ENCODE measurements around the gene DCAF6.
"Not testable (repeated sequence)": the region's sequence is repeated elsewhere in the genome, so short reads cannot be mapped to it uniquely, and the experiment has no call there.

Gene DCAF6, protein sequence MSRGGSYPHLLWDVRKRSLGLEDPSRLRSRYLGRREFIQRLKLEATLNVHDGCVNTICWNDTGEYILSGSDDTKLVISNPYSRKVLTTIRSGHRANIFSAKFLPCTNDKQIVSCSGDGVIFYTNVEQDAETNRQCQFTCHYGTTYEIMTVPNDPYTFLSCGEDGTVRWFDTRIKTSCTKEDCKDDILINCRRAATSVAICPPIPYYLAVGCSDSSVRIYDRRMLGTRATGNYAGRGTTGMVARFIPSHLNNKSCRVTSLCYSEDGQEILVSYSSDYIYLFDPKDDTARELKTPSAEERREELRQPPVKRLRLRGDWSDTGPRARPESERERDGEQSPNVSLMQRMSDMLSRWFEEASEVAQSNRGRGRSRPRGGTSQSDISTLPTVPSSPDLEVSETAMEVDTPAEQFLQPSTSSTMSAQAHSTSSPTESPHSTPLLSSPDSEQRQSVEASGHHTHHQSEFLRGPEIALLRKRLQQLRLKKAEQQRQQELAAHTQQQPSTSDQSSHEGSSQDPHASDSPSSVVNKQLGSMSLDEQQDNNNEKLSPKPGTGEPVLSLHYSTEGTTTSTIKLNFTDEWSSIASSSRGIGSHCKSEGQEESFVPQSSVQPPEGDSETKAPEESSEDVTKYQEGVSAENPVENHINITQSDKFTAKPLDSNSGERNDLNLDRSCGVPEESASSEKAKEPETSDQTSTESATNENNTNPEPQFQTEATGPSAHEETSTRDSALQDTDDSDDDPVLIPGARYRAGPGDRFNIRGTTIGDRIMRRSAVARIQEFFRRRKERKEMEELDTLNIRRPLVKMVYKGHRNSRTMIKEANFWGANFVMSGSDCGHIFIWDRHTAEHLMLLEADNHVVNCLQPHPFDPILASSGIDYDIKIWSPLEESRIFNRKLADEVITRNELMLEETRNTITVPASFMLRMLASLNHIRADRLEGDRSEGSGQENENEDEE

DNA sequence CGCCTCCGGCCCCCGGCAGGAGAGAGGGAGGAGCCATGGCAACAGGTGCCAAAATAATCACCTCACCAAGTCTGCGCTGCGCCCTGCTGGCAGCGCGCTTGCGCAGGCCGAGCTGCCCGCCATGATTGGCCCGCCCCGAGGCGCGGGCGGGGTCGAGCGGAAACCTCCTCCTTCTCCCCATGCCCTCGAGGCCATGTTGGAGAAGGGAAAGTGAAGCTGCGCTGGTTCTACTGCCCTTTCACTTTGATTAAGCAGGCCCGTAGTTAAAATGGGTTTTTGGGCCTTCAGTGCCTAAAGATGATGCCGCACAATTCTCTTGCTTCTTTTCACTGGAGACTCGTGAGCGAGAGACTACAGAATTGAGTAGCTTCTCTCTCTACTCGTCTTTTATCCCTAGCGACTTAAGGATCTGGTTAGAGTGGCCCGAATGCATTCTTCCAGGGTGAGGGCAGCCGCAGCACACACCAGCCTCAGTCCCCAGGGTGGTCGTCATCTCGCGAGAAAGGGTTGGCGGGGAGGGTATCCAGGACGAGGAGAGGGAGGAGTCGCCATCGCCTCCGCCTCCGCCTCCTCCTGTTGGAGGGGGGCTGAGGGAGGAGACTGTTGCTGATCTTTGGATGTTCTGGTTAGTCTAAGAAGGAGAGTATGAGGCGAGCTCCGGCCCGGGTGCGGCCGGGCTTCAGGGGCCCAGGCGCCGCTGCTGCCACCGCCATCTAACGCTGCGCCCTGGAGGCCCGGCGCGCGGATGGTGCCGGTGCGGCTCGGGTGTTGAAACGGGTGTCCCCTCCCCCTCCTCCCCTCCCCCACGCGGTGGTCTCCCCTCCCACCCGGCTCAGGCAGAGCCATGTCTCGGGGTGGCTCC, at the start of gene DCAF6:
TSS of gene DCAF6 (plus strand) at position 616 of the 862 bp plus-strand sequence. CDS start at position 845, 229 bp downstream.
- peak; percentile 94 for DNase-seq

GRCh38 chr1:167887187-167887586, 49.3 kb upstream of the DCAF6 start:
- not testable (repeated sequence) for DNase-seq

- DNase-seq: no peak
These were observed 46.1 kb upstream of the DCAF6 start for GRCh38 chr1:167890400-167890799.

- no peak for DNase-seq
These were observed 42.7 kb upstream of the DCAF6 start for GRCh38 chr1:167893798-167894197.

GRCh38 chr1:167898578-167899222, 37.8 kb upstream of the DCAF6 start:
- DNase-seq: no peak

GRCh38 chr1:167899253-167899681, 37.2 kb upstream of the DCAF6 start:
- DNase-seq: no peak

GRCh38 chr1:167900907-167901306, 35.6 kb upstream of the DCAF6 start:
- DNase-seq: no peak

DNA sequence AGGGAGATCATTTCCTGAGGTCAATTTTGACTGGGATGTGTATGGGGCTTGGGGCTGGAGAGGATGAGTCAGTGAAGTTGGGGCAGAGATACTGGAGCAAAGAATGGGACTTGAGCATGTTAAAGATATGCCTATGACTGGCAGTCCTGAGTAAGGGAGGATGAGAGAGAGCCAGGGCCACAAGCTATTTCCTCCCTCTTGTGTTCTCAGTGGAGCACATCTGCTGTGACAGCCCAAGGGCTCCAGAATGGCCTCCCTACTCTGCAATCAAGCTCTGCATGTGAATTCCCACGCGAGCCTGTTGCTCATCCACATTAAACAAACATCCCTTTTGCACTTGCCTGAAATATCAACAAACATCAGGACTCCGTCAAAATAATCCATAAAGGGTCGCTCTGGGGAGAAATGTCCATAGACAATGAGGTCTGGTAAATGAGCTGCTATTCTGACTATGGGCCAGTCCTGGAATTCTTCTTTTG, 31.8 kb upstream of the DCAF6 start:
- no peak for DNase-seq

DNA sequence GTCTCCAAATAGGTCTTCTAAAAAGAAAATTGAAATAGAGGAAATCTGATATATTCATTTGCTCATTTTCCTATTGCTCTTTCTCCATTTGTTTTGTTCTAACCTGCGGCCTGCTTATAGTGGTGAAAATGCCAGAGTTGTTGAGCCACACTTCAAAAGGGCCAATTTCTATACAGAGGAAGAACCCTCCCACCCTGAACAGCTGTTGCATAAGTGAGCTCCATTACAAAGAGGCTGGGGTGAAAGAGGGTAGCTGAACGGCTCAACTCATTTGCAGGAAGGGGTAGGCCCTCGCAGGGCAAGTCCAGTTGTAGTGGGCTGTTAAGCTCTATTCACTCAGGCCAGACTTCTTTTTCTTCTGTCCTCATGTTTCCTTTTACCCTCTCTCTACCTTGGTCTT, 31.3 kb upstream of the DCAF6 start:
- DNase-seq: no peak

DNA sequence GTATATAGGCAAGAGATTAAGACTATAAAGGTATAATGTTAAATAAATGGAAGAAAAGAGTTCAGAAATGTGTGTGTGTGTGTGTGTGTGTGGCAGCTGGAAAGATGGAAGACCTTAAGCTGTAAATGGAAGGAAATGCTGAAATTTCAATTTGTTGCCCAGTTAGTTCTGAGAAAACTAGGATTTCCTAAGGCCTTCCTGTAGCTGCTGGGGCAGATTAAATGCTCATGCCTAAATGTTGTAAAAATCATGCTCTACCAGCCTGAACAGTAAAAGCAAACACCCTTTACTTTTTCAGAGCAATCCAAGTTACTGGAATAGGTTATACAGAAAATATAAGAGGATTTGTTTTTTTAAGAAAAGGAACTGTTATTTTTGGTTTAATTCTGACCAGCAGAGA, 30.8 kb upstream of the DCAF6 start:
- DNase-seq: no peak

- DNase-seq: no peak
These were observed 26.7 kb upstream of the DCAF6 start for GRCh38 chr1:167909691-167910180.

DNA sequence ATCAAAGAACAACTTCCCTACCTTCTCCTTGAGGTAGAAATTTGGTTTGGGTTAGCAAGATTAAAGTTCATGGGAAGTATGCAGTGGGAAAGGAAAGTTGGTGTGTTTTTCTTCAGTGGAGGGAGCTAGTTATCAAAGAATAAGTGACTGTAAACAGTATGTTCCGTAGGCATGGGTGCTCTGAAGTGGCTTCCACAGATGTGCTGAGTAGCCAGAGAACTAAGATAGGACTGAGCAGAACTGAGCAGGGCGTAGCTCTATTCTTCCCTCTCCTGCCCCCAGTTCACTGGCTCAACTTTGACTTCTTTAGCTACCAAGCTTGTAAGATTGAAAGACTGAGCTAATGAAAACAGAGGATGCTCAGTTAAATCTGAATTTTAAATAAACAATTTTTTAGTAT, 26.0 kb upstream of the DCAF6 start:
- no peak for DNase-seq

DNA sequence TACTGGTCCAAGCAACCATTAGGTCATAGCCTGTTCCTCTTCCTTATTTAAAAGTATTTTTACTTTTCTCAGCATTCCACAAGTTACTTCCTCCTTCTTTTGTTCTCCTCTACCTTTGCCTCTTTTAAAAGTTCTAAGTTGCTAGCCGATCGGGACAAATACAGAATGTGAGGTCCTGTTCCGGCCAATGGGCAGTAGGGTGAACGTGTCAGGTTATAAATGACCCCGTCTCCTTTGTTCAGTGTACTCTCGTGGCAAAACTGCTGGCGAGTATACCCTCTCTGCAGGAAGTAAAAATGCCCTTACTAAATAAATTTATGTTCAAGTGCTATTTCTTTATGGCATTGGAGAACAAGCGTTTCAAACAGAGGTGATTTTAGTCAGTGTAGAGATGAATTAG, 25.1 kb upstream of the DCAF6 start:
- no peak for DNase-seq

GRCh38 chr1:167912294-167912693, 24.2 kb upstream of the DCAF6 start:
- DNase-seq: no peak

- DNase-seq: no peak
These were observed 22.5 kb upstream of the DCAF6 start, which contains the start of gene ADCY10 for GRCh38 chr1:167913895-167914496. Gene ADCY10 (minus strand): TSS chr1:167914134. CDS start chr1:167905140, 8,994 bp downstream.

DNA sequence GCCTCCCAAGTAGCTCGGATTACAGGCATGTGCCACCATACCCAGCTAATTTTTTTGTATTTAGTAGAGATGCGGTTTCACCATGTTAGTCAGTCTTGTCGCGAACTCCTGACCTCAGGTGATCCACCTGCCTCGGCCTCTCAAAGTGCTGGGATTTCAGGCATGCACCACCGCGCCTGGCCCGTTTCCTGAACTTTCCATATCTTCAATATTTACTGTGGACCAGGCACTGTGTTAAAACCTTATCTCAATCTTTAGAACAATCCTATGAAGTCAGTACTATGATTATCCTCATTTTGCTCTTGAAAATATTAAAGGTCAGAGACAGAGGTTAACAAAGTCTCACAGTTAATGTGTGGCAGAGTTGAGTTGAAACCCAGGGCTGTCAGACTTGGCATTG, 20.9 kb upstream of the DCAF6 start:
- no peak for DNase-seq

DNA sequence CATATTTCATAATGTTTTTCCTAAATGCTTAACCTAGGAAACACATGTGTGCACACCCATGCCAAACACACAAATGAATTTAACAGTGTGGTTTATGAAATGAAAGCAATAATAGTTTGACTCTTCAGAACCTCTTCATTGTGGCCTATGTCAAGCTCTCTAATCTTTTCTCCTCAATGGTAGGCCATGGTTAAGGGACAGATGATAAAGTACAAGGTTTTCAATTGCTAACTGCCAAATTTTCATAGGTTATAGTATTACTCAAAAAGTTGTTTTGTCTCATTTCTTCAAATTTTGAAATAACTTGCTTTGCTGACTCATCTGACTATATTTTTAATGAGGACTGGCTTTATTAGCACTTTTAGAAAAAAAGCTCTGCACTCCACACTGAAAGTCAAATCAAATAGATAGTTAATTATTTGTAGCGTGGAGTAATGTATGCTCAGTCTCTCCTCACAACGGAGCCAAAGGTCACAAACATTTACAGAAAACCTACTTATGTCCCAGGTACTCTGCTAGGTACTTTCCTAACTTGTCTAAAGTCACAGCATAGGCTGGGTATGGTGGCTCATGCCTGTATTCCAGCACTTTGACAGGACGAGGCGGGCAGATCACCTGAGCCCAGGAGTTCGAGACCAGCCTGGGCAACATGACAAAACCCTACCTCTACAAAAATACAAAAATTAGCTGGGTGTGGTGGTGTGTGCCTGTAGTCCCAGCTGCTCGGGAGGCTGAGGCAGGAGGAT, 19.5 kb upstream of the DCAF6 start:
- DNase-seq: no peak

DNA sequence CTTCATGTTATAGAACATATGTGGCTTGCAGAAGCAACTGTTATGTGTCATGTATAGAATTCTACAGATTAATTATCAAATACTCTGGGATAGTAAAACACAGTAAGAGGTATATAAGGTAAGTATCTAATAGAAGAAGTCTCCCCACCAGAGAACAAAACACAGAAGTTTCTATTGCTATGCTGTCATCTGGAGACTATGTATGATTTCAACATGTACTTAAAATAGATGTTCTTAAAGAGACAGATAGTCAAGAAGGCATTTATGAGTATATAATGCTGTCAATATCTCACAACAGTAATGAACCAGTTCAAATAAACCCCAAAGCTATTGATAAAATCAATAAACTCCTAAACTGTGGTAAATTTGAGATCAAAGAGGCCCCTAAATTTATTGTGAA, 14.5 kb upstream of the DCAF6 start:
- DNase-seq: no peak

- no peak for DNase-seq
These were observed 13.8 kb upstream of the DCAF6 start for GRCh38 chr1:167922611-167923074.

DNA sequence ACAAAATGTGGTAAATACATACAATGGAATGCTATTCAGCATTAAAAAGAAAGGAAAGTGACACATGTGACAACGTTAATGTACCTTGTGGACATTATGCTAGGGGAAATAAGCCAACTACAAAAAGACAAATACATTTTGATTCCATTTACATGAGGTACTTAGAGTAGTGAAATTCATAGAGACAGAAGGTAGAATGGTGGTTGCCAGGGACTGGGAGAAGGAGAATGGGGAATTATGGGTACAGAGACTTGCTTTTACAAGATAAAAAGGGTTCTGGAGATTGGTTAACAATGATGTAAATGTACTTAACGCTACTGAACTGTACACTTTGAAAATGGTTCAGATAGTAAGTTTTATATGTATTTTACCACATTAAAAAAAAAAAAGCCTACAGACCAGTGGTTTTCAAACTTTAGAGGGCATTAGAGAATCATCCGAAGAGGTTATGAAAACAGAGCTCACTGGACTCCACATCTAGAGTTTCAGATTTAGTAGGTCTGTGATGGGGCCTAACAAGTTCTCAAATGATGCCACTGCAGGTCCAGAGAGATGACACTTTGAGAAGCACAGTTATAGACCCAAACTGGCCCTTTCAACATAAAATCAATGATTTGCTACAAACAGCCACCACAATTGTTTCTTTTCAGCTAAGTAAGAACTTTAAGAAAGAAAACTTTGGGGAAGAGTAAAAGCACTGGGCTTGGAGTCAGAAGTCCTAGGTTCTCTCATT, 13.0 kb upstream of the DCAF6 start:
- no peak for DNase-seq

Measured in activated CD8-positive, alpha-beta memory T cell treated with anti-CD3 and anti-CD28 coated beads, Interleukin-2, amount 50 U/mL, for 48 hours (primary cell).